ENCODE measurements around the gene DUSP3. TPM values are rescaled to one million over a fixed set of nuclear protein-coding genes. Genes with fewer than 3 reads are reported as not detected.

Gene DUSP3
- polyA plus RNA-seq, 3 donors, result 25.2 to 52.0 (median 36.2) TPM

DNA sequence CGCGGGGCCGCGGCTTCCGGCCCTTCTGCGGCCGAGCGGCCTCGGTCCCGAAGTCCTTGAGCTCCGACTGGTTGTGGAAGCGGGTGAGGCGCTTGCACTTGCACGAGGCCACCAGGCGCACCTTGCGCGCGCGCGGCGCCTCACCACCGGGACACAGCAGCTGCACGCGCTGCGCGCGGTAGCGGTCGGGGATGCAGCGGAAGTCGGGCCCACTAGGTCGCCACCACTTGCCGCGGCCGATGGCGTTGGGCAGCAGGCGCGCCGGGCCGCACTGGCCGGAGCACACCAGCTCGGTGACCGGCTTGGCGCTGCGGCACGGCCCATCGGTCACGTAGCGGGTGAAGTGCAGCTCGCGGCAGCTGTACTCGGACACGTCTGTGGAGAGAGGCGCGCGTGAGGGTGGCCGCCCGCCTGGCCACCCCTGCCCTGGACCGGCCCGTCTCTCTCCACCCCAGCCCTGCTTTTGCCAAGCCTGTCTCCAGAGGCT, 23.3 kb downstream of the DUSP3 start:
- H3K27ac ChIP-seq (ENCODE audit: low read depth, low read length), result no peak overlapping the region
- 5 to 9% (median 6%) methylated on average over 49 to 60 of the region's 60 CpGs for WGBS, 3 donors

DNA sequence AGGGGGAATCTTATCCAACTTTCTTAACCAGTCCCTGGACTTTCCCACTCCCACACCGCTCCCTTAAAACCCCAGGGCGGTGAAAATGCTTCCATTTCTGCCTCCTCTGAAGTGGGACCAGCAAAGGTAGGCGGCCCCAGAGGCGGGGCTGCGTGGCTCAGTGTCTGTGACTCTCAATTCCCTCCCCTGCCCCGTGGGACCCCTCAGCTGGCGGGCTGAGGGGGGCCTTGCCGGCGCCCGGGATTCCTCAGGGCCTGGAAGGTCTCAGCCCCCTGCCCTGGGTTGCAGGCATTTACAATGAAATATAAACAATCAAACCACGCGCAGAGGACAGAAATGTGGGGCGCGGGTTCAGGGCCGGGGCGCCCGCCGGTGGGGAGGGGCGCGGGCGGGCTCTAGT, 23.8 kb downstream of the DUSP3 start:
- H3K27ac ChIP-seq (ENCODE audit: low read depth, low read length), result no peak overlapping the region
- WGBS, 3 donors, result 28 to 29% (median 29%) methylated on average over 21 of the region's 21 CpGs

DNA sequence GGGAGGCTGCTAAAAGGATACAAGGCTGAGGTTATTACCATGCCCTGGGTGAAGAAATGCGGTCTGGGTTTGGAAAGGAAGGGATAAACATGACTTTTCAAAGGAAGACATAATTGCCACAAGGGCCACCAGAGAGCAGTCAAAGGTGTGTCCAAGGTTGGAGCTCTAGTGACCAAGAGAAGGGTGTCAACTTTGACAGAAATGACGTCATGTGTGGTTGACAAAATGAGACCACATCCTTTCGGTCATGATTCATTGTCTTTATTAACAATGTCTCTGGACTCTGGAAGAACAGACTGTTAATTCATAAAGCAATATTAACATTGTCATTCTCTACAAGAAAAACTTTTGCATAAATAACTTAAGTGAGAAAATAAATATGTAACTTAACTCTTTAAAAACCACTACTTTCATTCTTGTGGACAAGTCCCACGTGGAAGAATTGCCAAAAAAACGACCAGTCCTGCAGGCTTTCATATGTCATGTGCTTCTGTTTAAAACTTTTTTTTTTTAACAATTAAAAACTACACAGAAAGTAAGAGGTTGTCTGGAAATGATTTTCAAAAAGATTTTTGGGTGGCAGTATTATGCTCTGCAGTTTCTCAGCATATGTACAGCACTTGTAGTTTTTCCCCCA, 25.2 kb downstream of the DUSP3 start:
- no peak overlapping the region for H3K27ac ChIP-seq (ENCODE audit: low read depth, low read length)
- WGBS, 3 donors, result 70 to 74% (median 72%) methylated on average over 5 of the region's 5 CpGs

DNA sequence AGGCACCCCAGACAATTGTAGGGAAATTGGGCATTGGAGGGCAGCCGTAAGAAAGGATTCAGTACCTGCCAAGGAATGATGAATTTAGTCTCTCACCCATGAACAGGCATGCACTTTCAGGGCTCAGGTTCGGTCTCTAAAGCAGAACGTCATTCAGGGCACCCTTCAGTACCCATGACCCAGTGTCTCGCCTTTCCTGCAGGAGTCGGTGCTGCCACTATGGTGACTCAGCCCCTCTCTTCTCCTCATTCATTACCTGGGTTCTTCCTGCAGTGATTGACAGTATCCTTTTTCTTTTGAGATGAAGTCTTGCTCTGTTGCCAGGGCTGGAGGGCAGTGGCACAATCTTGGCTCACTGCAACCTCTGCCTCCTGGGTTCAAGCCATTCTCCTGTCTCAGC, 28.6 kb downstream of the DUSP3 start:
- WGBS, 3 donors, result 71 to 75% (median 74%) methylated on average over 5 of the region's 5 CpGs
- no peak overlapping the region for H3K27ac ChIP-seq (ENCODE audit: low read depth, low read length)

DNA sequence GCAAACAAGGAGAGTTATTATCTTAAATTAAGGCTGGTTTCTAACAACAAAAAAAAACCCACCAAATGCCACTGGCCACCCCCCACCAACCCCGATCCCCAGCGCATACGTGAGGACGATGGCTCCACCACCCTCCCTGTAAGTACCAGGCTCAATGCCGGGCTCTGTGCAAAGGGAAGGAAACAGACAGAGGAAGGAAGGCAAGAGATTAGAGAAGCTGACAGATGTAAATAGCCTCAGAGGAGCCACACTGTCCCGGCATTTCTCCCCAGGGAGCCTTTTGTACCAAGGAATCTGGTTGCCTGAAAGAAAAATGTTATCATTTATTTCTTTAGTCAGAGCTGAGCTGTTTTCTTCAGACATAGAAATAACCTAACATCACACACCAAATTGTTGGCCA, 33.2 kb downstream of the DUSP3 start:
- 4 to 21% (median 6%) methylated on average over 6 of the region's 6 CpGs for WGBS, 3 donors
- H3K27ac ChIP-seq (ENCODE audit: low read depth, low read length), result no peak overlapping the region

DNA sequence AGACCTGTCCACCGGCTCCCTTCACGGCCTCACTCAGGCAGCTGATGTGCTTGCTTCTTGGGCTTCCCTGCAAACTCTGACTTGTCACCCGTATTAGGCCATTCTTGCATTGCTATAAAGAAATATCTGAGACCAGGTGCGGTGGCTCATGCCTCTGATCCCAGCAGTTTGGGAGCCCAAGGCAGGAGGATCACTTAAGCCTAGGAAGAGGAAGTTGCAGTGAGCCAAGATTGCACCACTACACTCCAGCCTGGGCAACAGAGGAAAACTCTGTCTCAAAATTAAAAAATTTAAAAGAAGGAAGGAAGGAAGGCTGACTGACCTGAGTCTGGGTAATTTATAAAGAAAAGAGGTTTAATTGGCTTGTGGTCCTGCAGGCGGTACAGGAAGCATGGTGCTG, 37.1 kb downstream of the DUSP3 start:
- H3K27ac ChIP-seq (ENCODE audit: low read depth, low read length), result no peak overlapping the region
- WGBS, 3 donors, result 73 to 93% (median 79%) methylated on average over 5 of the region's 5 CpGs

DNA sequence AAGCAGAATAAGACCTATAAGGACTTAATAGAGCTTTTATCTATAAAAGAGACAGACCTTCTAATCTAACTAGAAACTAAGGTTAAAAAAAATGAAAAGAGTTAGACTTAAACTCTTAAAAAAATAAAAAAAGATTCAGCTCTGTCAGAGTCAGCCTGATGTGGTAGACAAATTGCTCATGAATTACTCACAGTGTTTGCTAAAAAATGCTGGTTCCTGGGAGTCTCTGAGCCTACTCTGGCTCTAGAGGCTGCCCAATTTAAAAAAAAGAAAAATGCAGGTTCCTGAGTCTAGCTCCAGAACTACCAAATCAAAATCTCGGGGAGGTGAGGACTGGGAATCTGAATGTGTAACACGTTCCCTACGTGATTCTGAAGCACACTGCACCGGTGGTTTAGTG, 38.2 kb downstream of the DUSP3 start:
- 76 to 85% (median 81%) methylated on average over 4 of the region's 4 CpGs for WGBS, 3 donors
- no peak overlapping the region for H3K27ac ChIP-seq (ENCODE audit: low read depth, low read length)

DNA sequence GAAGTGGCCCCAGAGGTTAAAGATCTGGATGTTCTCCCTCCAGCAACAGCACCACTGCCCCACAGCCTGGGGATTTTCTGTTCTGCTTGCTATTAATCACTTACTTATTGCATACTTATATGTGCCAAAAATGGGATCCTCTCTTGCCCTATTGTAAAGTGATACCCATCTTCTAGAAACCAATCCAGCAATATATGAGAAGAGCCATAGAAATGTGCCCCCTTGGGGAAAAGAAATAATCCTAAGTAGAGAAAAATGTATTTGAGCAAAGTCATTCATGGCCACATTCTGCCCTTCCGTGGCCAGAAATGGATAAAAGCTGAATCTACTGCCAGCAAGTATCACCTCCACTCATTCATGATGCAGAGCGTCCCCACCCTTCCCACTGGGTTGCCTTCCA, 41.1 kb downstream of the DUSP3 start:
- 82 to 86% (median 84%) methylated on average over 2 of the region's 2 CpGs for WGBS, 3 donors
- H3K27ac ChIP-seq (ENCODE audit: low read depth, low read length), result no peak overlapping the region

DNA sequence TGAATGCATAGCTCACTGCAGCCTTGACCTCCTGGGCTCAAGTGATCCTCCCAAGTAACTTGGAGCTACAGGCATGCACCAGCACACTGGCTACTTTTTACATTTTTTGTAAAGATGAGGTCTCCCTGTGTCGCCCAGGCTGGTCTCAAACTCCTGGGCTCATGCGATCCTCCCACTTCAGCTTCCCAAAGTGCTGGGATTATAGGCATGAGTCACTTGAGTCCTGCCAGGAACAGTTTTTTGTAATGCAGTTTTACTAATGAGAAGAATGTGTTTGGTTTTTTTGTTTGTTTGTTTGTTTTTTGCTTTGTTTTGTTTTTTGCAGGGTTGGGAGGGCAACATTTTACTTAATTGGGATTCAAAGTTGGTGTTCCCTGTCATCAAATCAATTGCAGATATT, 42.4 kb downstream of the DUSP3 start:
- H3K27ac ChIP-seq (ENCODE audit: low read depth, low read length), result no peak overlapping the region

DNA sequence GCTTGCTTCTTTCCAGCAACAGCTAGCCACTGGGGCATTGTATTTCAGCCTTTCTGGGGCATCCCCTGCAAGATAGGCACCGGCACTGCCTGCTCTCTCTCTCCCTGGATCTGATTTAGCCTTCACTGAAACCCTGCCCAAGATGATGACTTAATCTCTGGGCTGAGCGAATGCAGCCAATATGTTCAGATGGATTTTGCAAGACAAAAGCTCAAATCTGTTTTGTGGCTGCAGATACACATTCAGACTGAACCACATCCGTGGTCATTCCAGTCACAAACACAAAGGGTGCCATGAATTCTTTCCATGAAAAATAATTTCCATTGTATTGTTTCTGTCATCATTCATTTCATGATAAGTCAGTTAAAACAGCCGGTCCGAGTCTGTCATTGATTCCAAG, 44.4 kb downstream of the DUSP3 start:
- WGBS, 3 donors, result 54 to 64% (median 59%) methylated on average over 5 of the region's 5 CpGs
- no peak overlapping the region for H3K27ac ChIP-seq (ENCODE audit: low read depth, low read length)

More for the DNA sequence above, 42.4 kb downstream of the DUSP3 start:
- 92 to 97% (median 94%) methylated on average over 2 of the region's 2 CpGs for WGBS, 3 donors

DNA sequence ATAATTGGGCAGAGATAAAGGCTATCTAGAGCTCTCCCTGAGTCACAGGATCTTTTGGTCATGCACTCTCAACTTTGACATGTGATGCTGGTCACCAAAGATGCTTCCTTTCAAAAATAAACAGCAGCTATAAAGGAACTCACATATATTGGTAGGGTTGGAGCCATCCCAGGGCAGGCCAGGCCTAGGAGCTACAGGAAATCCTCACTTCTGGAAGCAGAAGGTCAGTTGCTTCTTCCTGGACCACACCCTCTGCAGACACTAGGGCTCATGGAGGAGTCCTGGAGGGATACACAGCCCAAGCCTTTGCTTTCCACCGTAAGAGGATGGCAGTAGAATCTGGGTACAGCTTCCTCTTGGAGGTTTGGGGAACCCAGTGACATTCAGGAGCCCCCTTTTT, 44.8 kb downstream of the DUSP3 start:
- 52 to 78% (median 62%) methylated on average over 1 of the region's 1 CpG for WGBS, 3 donors
- no peak overlapping the region for H3K27ac ChIP-seq (ENCODE audit: low read depth, low read length)

DNA sequence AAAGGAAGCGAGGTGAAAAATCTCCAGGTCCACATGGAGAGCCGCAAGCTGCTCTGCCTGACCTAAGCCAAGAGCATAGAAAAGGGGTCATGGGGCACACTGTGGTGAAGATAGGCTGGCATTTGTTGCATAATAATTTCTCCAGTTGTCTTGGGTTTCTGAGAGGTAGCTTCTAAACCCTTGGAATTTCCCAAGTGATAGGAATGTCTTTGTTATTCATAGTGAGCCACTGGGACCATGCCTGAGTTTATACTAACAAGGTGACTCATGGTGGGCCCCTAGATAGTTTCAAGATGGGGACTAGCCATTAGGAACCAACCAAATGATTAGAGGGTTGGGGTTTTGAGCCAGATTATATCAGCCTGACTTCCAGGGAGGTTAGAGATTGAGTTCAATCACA, 45.8 kb downstream of the DUSP3 start:
- H3K27ac ChIP-seq (ENCODE audit: low read depth, low read length), result no peak overlapping the region
- WGBS, 3 donors, result 92 to 97% (median 97%) methylated on average over 2 of the region's 2 CpGs

DNA sequence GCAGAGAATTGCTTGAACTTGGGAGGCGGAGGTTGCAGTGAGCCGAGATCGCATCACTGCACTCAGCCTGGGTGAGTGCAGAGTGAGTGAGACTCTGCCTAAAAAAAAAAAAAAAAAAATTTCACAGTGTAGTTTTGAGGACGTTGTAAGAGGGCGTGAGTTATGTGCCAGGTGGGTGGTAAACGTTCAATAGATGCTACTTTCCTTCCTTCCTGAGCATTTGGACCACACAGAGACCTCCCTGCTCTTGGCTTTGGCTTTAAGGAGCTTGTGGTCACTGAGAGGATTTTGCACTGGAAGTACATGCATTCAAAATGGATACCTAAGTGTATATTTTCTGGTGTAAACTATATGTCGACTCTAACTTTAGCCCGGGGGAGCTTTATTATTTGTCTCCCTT, 50.7 kb downstream of the DUSP3 start:
- no peak overlapping the region for H3K27ac ChIP-seq (ENCODE audit: low read depth, low read length)
- WGBS, 3 donors, result 80 to 82% (median 80%) methylated on average over 8 of the region's 8 CpGs

DNA sequence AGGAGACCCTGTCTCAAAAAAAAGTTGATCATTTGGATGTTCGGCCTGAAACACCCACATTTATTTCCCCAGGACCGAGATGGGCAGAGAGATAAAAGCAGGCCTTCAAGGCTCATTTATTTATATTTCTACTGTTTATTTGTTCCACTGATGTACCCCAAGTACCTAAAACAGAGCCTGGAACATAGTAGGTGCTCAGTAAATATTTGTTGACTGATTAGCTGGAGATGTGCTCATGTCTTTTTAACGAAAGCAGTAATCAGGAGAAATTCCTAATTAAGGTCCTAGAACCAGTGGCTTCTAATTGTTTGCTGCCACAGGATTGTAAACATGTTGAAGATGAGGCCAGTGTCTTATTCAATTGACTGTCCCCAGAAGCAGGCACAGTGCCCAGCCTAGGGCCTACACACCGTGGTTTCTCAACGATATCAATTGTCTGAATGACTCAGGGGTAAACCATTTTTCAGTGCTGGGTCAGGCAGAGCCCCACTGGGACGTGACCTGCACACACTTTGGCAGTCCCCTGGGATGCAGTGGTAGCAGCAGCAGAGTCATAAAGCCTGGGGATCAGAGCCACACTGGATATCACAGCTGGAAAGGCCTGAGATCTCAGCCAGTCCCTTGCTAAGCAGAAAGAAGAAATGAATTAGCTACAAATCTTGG, 54.9 kb downstream of the DUSP3 start:
- no peak overlapping the region for H3K27ac ChIP-seq (ENCODE audit: low read depth, low read length)
- WGBS, 3 donors, result 64 to 73% (median 68%) methylated on average over 6 of the region's 6 CpGs

DNA sequence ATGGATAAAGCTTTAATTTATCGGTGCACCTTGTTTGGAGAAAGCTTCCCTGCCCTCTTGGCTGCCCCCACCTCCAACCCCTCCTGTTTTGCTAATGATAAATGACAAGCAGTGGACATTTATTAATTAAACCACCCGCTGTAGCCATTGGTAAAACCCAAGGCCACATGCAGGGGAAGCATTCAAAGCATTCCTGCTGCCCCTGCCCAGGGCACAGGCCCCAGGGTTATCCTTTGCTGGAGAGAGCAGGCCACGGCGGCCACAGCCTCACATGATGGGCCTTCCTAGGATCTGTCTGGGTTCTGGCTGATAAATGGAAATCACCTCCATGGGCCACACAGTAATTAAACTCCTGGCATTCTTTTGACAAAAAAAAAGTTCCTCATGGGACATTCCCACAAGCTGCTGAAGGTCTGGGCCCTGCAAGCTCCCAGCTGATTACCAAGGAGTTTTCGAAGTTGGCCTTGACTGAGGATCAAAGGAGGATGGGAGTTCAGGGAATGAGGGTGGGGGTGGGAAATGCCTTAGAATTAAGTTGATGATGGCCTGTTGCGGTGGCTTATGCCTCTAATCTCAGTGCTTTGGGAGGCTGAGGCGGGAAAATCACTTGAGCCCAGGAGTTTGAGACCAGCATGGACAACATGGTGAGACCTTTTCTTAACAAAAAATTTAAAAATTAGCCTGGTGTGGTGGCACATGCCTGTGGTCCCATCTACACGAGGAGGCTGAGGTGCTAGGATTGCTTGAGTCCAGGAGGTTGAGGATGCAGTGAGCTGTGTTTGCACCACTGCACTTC, 55.7 kb downstream of the DUSP3 start:
- whole genome bisulfite sequencing, 3 donors, result 68 to 88% (median 86%) methylated on average over 8 of the region's 8 CpGs
- H3K27ac ChIP-seq (ENCODE audit: low read depth, low read length), result no peak overlapping the region

DNA sequence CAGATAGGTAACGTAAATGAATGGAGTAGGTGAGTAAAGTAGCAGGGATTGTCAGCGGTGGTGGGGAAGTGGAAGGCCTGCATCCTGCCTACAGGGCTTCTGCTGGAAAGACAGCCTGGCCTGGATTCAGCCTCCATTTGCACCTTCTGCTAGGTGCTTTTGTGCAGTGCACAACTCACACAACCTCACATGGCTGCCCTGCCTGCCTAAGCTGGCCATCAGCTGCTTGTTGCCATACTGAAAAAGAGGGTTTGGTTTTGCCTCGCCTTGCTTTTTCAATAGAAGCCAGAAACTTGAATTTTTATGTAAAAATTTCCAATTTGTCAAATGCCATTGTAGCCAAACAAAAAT, 56.5 kb downstream of the DUSP3 start:
- H3K27ac ChIP-seq (ENCODE audit: low read depth, low read length), result no peak overlapping the region

DNA sequence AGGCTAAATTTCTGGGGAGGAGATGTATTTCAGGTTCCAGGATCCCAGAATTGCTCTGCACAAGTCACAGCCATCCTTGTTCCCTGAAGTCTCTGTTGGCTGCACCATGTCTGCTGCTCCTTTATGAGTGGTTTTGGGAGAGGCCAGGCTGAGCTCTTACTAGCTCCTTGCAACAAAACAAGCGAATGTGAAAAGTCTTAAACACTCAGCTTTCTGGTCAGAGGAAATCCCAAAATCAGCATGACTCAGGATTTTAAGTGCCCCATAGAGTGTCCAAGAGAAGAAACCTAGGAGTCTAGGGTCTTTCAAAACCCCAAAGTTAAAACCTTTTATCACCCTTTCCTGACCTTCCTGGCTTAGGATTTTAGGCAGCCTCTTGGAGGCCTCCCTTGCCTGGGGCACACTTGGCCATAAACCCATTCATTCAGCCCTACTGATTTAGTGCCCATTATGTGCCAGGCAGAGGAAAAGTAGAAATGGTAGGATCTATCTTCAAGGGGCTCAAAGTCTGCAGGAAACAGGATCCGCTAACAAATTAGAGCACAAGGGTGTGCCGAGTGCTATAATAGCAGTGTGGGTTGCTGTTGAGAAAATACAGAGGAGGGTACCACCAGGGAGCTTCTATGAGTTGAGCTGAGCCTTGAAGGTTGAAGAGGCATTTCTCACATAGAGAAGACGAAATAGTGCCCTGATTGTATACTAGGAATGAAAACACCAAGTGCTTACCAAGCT, 57.1 kb downstream of the DUSP3 start:
- 85 to 92% (median 87%) methylated on average over 4 of the region's 4 CpGs for WGBS, 3 donors

More for the DNA sequence above, 56.5 kb downstream of the DUSP3 start:
- WGBS, 3 donors, result 97 to 100% (median 97%) methylated on average over 3 of the region's 3 CpGs

DNA sequence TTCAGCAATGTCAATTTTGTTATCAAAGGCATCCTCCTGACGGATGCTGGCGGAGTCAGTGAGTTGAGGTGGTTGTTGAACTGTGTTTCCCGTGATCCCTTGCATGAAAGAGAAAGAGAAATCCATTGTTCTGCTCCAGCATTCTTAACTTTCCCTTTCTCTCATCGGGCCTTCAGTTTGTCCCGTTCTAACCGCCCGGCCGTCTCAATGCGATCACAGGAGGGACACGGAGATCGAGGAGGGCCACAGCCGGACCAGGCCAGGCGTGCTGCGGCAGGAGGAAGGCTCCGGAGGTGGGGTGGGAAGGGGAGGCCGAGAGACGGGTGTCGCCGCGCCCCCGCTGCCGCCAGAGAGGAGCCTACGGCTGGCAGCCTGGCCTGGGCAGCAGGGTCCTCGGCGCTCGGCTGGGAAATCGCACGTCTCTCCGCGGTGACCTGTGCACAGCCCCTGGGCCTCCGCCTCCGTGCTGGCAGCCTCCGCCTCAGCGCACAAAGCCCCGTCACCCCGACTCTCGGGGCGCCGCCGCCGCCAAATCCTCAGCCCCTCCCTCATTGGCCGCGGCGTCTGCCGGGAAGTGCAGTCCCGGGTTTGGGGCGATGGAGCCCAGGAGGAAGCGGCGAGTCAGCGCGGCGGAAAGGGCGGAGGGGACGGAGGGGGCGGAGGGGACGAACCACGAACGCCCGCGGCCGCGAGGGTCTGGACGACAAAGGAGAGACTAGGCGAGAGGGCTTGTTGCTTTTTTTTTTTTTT, 58.3 kb downstream of the DUSP3 start:
- WGBS, 3 donors, result 0 to 1% (median 1%) methylated on average over 50 to 64 of the region's 64 CpGs
- H3K27ac ChIP-seq (ENCODE audit: low read depth, low read length), result peak overlapping the region; percentile 65

More for the DNA sequence above, 57.1 kb downstream of the DUSP3 start:
- H3K27ac ChIP-seq (ENCODE audit: low read depth, low read length), result no peak overlapping the region

Data from adipose tissue (tissue), 3 donors.